ENCODE data around the gene YY1AP1.
A peak's percentile ranks its signal among the peaks of the same experiment; 100 is the strongest.
"Not testable (repeated sequence)": the region's sequence is repeated elsewhere in the genome, so short reads cannot be mapped to it uniquely, and the experiment has no call there.

The YY1AP1 gene

GRCh38 chr1:155645034-155645598 is 43.5 kb downstream of the YY1AP1 start:
- DNase-seq = peak; percentile 33 to 78

- no peak for DNase-seq
Observed at GRCh38 chr1:155643230-155643629, 45.3 kb downstream of the YY1AP1 start.

GRCh38 chr1:155642559-155643180 is 45.9 kb downstream of the YY1AP1 start:
- DNase-seq = not testable (repeated sequence)

- no peak for DNase-seq
Observed at GRCh38 chr1:155640367-155640766, 48.2 kb downstream of the YY1AP1 start.

- DNase-seq = no peak
Observed at GRCh38 chr1:155636397-155637153, 52.0 kb downstream of the YY1AP1 start.

GRCh38 chr1:155626428-155626827 is 62.1 kb downstream of the YY1AP1 start:
- DNase-seq = not testable (repeated sequence)

- DNase-seq = no peak
Observed at GRCh38 chr1:155623357-155623756, 65.2 kb downstream of the YY1AP1 start.

GRCh38 chr1:155622191-155622590 is 66.4 kb downstream of the YY1AP1 start:
- DNase-seq = no peak

- DNase-seq = not testable (repeated sequence)
Observed at GRCh38 chr1:155613226-155613625, 75.3 kb downstream of the YY1AP1 start.

- not testable (repeated sequence) for DNase-seq
Observed at GRCh38 chr1:155610257-155610647, 78.3 kb downstream of the YY1AP1 start.

- DNase-seq = peak; percentile 94 to 97
Observed at GRCh38 chr1:155609515-155610256, 78.9 kb downstream of the YY1AP1 start, which contains the start of gene MSTO1. TSS of gene MSTO1 (plus strand) at chr1:155610218. CDS start at chr1:155610249, 31 bp downstream.
